Measurements from ENCODE around the gene C11orf21. TPM values are rescaled to one million over a fixed set of nuclear protein-coding genes. Genes with fewer than 3 reads are reported as not detected.

Gene C11orf21
- total and polyA plus RNA-seq, 2 of the 8 experiments (the other 6 are each of a cell fraction or from before 2014, with no cell fraction given): not detected

- 78% methylated on average over 6 of the region's 6 CpGs; no CpG with 5 or more reads in 1 of the 2 experiments for WGBS, 2 experiments (ENCODE audit: extremely low coverage in 1 of 2, insufficient coverage in 1 of 2, insufficient read length in 1 of 2, insufficient replicate concordance in 2 of 2, low coverage in 1 of 2, low lambda C conversion rate in 2 of 2, missing lambda C conversion rate in 1 of 2)
- CTCF ChIA-PET (ENCODE audit: partially characterized antibody): interaction anchor here (0.6 to 4.6 kb wide), 6 partner anchors 9 to 360 kb away, joined by 3 to 27 read pairs (median 14); partner anchors contain the start of genes C11orf21 and TSPAN32
Measured at GRCh38 chr11:2289350-2289749, 12.4 kb downstream of the C11orf21 start.

More at GRCh38 chr11:2289350-2289749, 12.4 kb downstream of the C11orf21 start:
- POLR2A ChIA-PET (ENCODE audit: partially characterized antibody): no interaction called here
- Histone ChIP-seq H2AK5ac (ENCODE audit: low read depth, low read length) (no peak overlapping the region), H3K23me2 (ENCODE audit: low read depth, low read length) (no peaks in the 10 kb centered on the region), H3K27ac (ENCODE audit: low read depth, low read length) (no peak overlapping the region), H3K27me3 (replicated peaks in 1 of 4; ENCODE audit: control insufficient read depth in 3 of 4, extremely low read depth in 1 of 4, insufficient read depth in 3 of 4, low read length in 3 of 4) (peaks cover 0 to 10% (median 4%) of the 10 kb centered on the region in 4 experiments; a peak in 4 of 7 replicates), H2BK20ac (ENCODE audit: low read length) (no peak overlapping the region), H3K18ac (ENCODE audit: extremely low read depth, low read length) (no peak overlapping the region), H3K4me2 (ENCODE audit: insufficient read depth in 1 of 2, low read depth in 2 of 2, low read length in 2 of 2) (no peak overlapping the region), H2BK15ac (ENCODE audit: low read length) (no peak overlapping the region), H2AFZ (ENCODE audit: low read length) (no peak overlapping the region), H2BK120ac (replicated peaks; ENCODE audit: low read depth, low read length) (no peak overlapping the region), H3K9me3 (ENCODE audit: insufficient read depth in 2 of 2, low read depth in 1 of 2, low read length in 1 of 2) (no peaks in the 10 kb centered on the region), H3K56ac (replicated peaks; ENCODE audit: insufficient read length, low read depth, low read length) (no peak overlapping the region), H2BK5ac (ENCODE audit: low read depth, low read length) (no peak overlapping the region), H4K91ac (replicated peaks; ENCODE audit: insufficient read length, low read length) (no peak overlapping the region), H3K23ac (ENCODE audit: insufficient read length) (no peak overlapping the region), H2BK12ac (ENCODE audit: low read depth, low read length) (no peak overlapping the region), H4K5ac (ENCODE audit: insufficient read length, low read depth, low read length) (no peak overlapping the region), H3K9ac (replicated peaks in 1 of 4; ENCODE audit: extremely low read depth in 1 of 4, low read depth in 3 of 4, low read length in 3 of 4) (no peak overlapping the region), H3K14ac (ENCODE audit: insufficient read length) (no peak overlapping the region), H3K4me3 (ENCODE audit: extremely low read depth in 1 of 4, insufficient read depth in 2 of 4, low read depth in 3 of 4, low read length in 4 of 4) (no peak overlapping the region), H3K79me2 (ENCODE audit: control insufficient read depth in 1 of 2, insufficient read depth in 2 of 2, low read length in 2 of 2) (no peaks in the 10 kb centered on the region), H4K20me1 (replicated peaks in 1 of 2; ENCODE audit: control insufficient read depth in 1 of 2, insufficient read depth in 2 of 2, low read length in 2 of 2) (peaks cover 0 to 2% of the 10 kb centered on the region in 2 experiments), H3K4ac (replicated peaks; ENCODE audit: insufficient read length, low read depth, low read length) (no peak overlapping the region), H3K4me1 (replicated peaks in 1 of 4; ENCODE audit: control insufficient read depth in 3 of 4, insufficient read depth in 4 of 4, low read length in 3 of 4) (peaks cover 0 to 5% (median 3%) of the 10 kb centered on the region in 4 experiments; a peak in 2 of 7 replicates), H4K8ac (ENCODE audit: extremely low read depth, insufficient read depth, low read length) (no peak overlapping the region), H3K79me1 (ENCODE audit: low read depth, low read length) (no peaks in the 10 kb centered on the region), H3K36me3 (ENCODE audit: control insufficient read depth in 2 of 4, insufficient read depth in 4 of 4, low read length in 3 of 4) (no peaks in the 10 kb centered on the region)
- TF ChIP-seq TBP (IDR thresholded peaks at IDR 0.05; ENCODE audit: low read depth, low read length): no peak
- TF ChIP-seq MAFK (IDR thresholded peaks at IDR 0.05; ENCODE audit: low read depth, low read length): no peak
- no peak for DNase-seq (ENCODE audit: low read depth in 1 of 2, low spot score in 2 of 2)
- no peak for FAIRE-seq

All from H1 (cell line).